HG03280 (cell line): Measurements from ENCODE around the gene SLC8B1.

Source experiments
- ATAC-seq: cut with Tn5 transposase; IDR thresholded peaks from one replicate; pipeline ENCODE4 v1.9.1; 2021; ENCODE audit warnings: mild to moderate bottlenecking, moderate library complexity; ENCODE audit not compliant: unreplicated experiment

Gene SLC8B1

DNA sequence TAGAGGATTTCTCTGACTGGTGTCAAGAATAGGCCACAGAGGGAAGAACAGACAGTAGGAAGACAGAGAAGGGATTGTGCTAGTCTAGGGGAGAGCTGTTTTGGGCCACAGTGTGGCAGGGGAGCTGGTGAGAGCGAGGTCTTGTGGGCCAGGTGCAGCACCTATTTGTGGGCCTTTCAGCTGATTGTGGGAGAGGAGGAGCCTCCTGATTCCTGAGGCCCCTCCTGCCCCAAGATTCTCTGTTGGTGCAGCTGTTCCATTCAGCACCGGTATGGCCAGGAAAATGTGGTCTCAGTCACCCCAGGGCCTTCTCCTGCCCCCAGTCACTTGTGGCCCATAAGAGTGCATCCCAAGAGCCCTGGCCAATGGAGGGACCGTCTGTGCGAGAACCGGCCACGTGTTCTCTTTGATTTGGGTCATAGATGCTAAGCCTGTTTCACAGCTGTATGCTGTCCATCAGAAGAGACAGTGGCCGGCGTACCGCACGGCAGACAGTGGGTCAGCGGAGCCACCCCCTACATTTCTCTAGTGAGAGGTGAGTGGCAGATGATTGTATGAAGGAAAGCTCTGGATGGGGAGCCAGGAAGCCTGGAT lies 86.0 kb downstream of the SLC8B1 start:
- ATAC-seq = no peak
